Measurements from ENCODE around the gene SEMA5A.
A peak's percentile ranks its signal among the peaks of the same experiment; 100 is the strongest.

SEMA5A gene

GRCh38 chr5:9331372-9331771 is 214.5 kb downstream of the SEMA5A start:
- no peaks in the 10 kb centered on the region for H3K4me1 ChIP-seq (ENCODE audit: control insufficient read depth, insufficient read depth, low read depth, low read length)
- H3K27me3 ChIP-seq (ENCODE audit: control insufficient read depth in 1 of 2, insufficient read depth in 1 of 2, low read length in 2 of 2), result no peaks in the 10 kb centered on the region
- no peak overlapping the region for H3K4me2 ChIP-seq (ENCODE audit: low read length, poor library complexity, severe bottlenecking)
- H3K36me3 ChIP-seq (ENCODE audit: control insufficient read depth in 1 of 2, insufficient read depth in 2 of 2, low read depth in 1 of 2, low read length in 2 of 2), result peaks cover 0 to 10% of the 10 kb centered on the region in 2 experiments
- H2AFZ ChIP-seq (ENCODE audit: low read depth, low read length), result no peak overlapping the region
- no peak overlapping the region for H4K91ac ChIP-seq (ENCODE audit: low read length)
- no peak overlapping the region for H2BK12ac ChIP-seq (ENCODE audit: low read length in 2 of 2)
- no peak overlapping the region for H4K8ac ChIP-seq (ENCODE audit: low read length)
- H3K14ac ChIP-seq (ENCODE audit: low read length in 2 of 2), result no peak overlapping the region
- H3K4ac ChIP-seq (ENCODE audit: low read depth in 1 of 2, low read length in 2 of 2), result no peak overlapping the region
- no peak for DNase-seq
- WGBS, result no CpG with 5 or more reads among the region's 1 CpG
- H2AK5ac ChIP-seq (ENCODE audit: low read length, severe bottlenecking), result no peak overlapping the region
- no peak overlapping the region for H3K27ac ChIP-seq (ENCODE audit: low read length, poor library complexity, severe bottlenecking)
- no peak overlapping the region for H2BK120ac ChIP-seq (ENCODE audit: low read depth, low read length)
- no peak overlapping the region for H3K23ac ChIP-seq (ENCODE audit: low read length in 2 of 2)
- no peaks in the 10 kb centered on the region for H3K9me3 ChIP-seq (ENCODE audit: control insufficient read depth, low read length)
- H3K79me1 ChIP-seq (replicated peaks; ENCODE audit: low read length, poor library complexity, severe bottlenecking), result peaks cover 15% of the 10 kb centered on the region
- H2BK15ac ChIP-seq (ENCODE audit: low read depth, poor library complexity, severe bottlenecking), result no peak overlapping the region
- H2BK5ac ChIP-seq (ENCODE audit: low read depth, low read length, poor library complexity, severe bottlenecking), result no peak overlapping the region
- H3K18ac ChIP-seq (ENCODE audit: low read depth in 1 of 2, low read length in 2 of 2), result no peak overlapping the region
- H3K9ac ChIP-seq (ENCODE audit: low read length), result no peak overlapping the region
- no peak overlapping the region for H3K4me3 ChIP-seq (ENCODE audit: insufficient read depth in 1 of 2, low read depth in 1 of 2, low read length in 2 of 2)

DNA sequence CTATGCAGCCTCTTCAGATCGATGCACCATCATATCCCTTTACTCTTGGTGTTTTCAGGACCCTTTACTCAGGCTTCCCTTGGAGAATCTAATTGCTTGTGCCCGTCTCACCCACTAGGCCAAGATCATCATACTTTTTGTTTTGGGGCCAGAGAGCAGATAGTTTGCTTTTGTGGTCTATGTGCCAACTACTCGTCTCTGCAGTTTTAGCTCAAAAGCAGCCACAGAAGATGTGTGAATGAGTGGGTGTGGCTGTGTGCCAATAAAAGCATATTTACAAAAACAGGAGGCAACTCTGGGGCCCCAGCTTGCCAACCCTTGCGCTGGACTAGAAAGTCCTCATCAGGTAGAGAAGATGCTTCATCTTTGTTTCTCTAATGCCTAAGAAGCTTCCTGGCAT is 216.8 kb downstream of the SEMA5A start:
- Histone ChIP-seq H3K4me1 (ENCODE audit: control insufficient read depth, insufficient read depth, low read depth, low read length) (no peaks in the 10 kb centered on the region), H3K4me2 (ENCODE audit: low read length, poor library complexity, severe bottlenecking) (no peak overlapping the region), H3K9me3 (ENCODE audit: control insufficient read depth, low read length) (no peaks in the 10 kb centered on the region), H3K14ac (ENCODE audit: low read length in 2 of 2) (no peak overlapping the region), H4K8ac (ENCODE audit: low read length) (no peak overlapping the region), H3K4me3 (ENCODE audit: insufficient read depth in 1 of 2, low read depth in 1 of 2, low read length in 2 of 2) (no peak overlapping the region), H3K4ac (ENCODE audit: low read depth in 1 of 2, low read length in 2 of 2) (no peak overlapping the region), H3K27ac (ENCODE audit: low read length, poor library complexity, severe bottlenecking) (no peak overlapping the region), H3K23ac (ENCODE audit: low read length in 2 of 2) (no peak overlapping the region), H2AK5ac (ENCODE audit: low read length, severe bottlenecking) (no peak overlapping the region), H2BK120ac (ENCODE audit: low read depth, low read length) (no peak overlapping the region), H3K18ac (ENCODE audit: low read depth in 1 of 2, low read length in 2 of 2) (no peak overlapping the region), H2BK5ac (ENCODE audit: low read depth, low read length, poor library complexity, severe bottlenecking) (no peak overlapping the region), H4K91ac (ENCODE audit: low read length) (no peak overlapping the region), H2BK15ac (ENCODE audit: low read depth, poor library complexity, severe bottlenecking) (no peak overlapping the region), H3K9ac (ENCODE audit: low read length) (no peak overlapping the region), H3K27me3 (ENCODE audit: control insufficient read depth in 1 of 2, insufficient read depth in 1 of 2, low read length in 2 of 2) (no peaks in the 10 kb centered on the region), H3K79me1 (replicated peaks; ENCODE audit: low read length, poor library complexity, severe bottlenecking) (peaks cover 11% of the 10 kb centered on the region), H3K36me3 (ENCODE audit: control insufficient read depth in 1 of 2, insufficient read depth in 2 of 2, low read depth in 1 of 2, low read length in 2 of 2) (peaks cover 0 to 8% of the 10 kb centered on the region in 2 experiments), H2BK12ac (ENCODE audit: low read length in 2 of 2) (no peak overlapping the region), H2AFZ (ENCODE audit: low read depth, low read length) (no peak overlapping the region)
- DNase-seq, result no peak
- WGBS, result 73% methylated on average over 4 of the region's 4 CpGs

DNA sequence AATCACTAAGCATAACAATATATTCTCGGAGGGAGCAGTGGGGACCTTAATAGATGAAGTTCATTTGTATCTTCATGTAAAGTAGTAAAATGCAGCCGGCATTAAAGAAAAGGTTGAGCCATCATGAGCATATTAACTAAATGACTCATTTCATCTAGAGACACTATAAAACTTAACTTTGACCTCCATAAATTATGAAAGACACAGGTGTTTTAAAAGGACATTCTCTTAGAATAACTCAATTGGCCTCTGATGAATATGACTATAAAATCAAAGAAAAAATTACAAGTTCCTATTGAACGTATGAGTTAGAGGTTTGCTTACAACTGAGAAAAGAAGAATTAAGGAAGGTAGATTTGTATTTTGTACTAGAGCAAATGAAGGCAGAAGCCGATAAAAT is 220.3 kb downstream of the SEMA5A start:
- Histone ChIP-seq H3K4me1 (ENCODE audit: control insufficient read depth, insufficient read depth, low read depth, low read length) (peaks cover 2% of the 10 kb centered on the region), H2AK5ac (ENCODE audit: low read length, severe bottlenecking) (no peak overlapping the region), H2BK5ac (ENCODE audit: low read depth, low read length, poor library complexity, severe bottlenecking) (no peak overlapping the region), H3K27ac (ENCODE audit: low read length, poor library complexity, severe bottlenecking) (no peak overlapping the region), H2BK120ac (ENCODE audit: low read depth, low read length) (no peak overlapping the region), H3K18ac (ENCODE audit: low read depth in 1 of 2, low read length in 2 of 2) (no peak overlapping the region), H3K36me3 (ENCODE audit: control insufficient read depth in 1 of 2, insufficient read depth in 2 of 2, low read depth in 1 of 2, low read length in 2 of 2) (no peaks in the 10 kb centered on the region), H2BK12ac (ENCODE audit: low read length in 2 of 2) (no peak overlapping the region), H3K9ac (ENCODE audit: low read length) (no peak overlapping the region), H4K91ac (ENCODE audit: low read length) (no peak overlapping the region), H4K8ac (ENCODE audit: low read length) (no peak overlapping the region), H3K14ac (ENCODE audit: low read length in 2 of 2) (no peak overlapping the region), H3K4ac (ENCODE audit: low read depth in 1 of 2, low read length in 2 of 2) (no peak overlapping the region), H3K23ac (ENCODE audit: low read length in 2 of 2) (no peak overlapping the region), H2AFZ (ENCODE audit: low read depth, low read length) (no peak overlapping the region), H3K4me2 (ENCODE audit: low read length, poor library complexity, severe bottlenecking) (no peak overlapping the region), H3K4me3 (ENCODE audit: insufficient read depth in 1 of 2, low read depth in 1 of 2, low read length in 2 of 2) (no peak overlapping the region), H2BK15ac (ENCODE audit: low read depth, poor library complexity, severe bottlenecking) (no peak overlapping the region), H3K27me3 (ENCODE audit: control insufficient read depth in 1 of 2, insufficient read depth in 1 of 2, low read length in 2 of 2) (no peaks in the 10 kb centered on the region), H3K9me3 (ENCODE audit: control insufficient read depth, low read length) (no peaks in the 10 kb centered on the region), H3K79me1 (replicated peaks; ENCODE audit: low read length, poor library complexity, severe bottlenecking) (peaks cover 14% of the 10 kb centered on the region)
- 90% methylated on average over 2 of the region's 4 CpGs for WGBS
- no peak for DNase-seq

DNA sequence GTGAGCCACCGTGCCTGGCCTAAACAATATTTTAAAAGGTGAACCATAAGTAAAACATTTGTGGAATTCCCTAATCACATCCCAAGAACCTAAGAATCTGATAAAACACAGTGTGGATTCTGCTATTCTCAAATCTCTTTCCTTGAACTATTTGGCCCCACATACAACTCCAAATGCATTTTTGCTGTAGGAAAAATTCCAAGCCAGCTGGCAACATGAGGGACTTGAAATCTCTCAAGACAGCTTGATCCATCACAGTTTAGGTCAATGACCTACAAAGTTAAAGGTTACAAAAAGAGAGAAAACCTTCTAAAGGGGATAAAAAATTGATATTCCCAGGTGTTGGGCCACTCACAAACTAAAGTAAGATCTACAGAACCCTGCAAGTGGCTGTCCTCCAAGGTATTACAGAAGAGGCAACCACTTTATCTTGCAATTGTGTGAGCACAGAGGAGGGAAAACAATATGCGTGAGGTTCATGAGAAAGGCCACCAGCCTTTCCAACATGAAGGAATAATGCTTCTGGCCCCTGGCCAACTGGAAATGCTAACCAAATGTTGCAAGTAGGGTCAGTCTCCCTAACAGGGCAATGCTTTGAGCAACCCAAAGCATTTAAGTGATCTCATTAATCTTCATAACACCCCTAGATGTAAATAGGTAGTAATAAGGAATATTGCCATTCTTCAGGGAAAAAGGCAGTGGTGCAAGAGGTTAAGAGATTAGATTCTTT is 221.4 kb downstream of the SEMA5A start:
- Histone ChIP-seq H3K18ac (ENCODE audit: low read depth in 1 of 2, low read length in 2 of 2) (no peak overlapping the region), H3K4me2 (ENCODE audit: low read length, poor library complexity, severe bottlenecking) (no peak overlapping the region), H2BK15ac (ENCODE audit: low read depth, poor library complexity, severe bottlenecking) (no peak overlapping the region), H3K23ac (ENCODE audit: low read length in 2 of 2) (no peak overlapping the region), H2BK5ac (ENCODE audit: low read depth, low read length, poor library complexity, severe bottlenecking) (no peak overlapping the region), H2BK12ac (ENCODE audit: low read length in 2 of 2) (no peak overlapping the region), H2BK120ac (ENCODE audit: low read depth, low read length) (no peak overlapping the region), H4K8ac (ENCODE audit: low read length) (no peak overlapping the region), H3K4me3 (ENCODE audit: insufficient read depth in 1 of 2, low read depth in 1 of 2, low read length in 2 of 2) (no peak overlapping the region), H3K14ac (ENCODE audit: low read length in 2 of 2) (no peak overlapping the region), H3K79me1 (replicated peaks; ENCODE audit: low read length, poor library complexity, severe bottlenecking) (peaks cover 24% of the 10 kb centered on the region), H3K9ac (ENCODE audit: low read length) (no peak overlapping the region), H3K36me3 (ENCODE audit: control insufficient read depth in 1 of 2, insufficient read depth in 2 of 2, low read depth in 1 of 2, low read length in 2 of 2) (no peaks in the 10 kb centered on the region), H2AK5ac (ENCODE audit: low read length, severe bottlenecking) (no peak overlapping the region), H3K4me1 (ENCODE audit: control insufficient read depth, insufficient read depth, low read depth, low read length) (peaks cover 3% of the 10 kb centered on the region), H3K9me3 (ENCODE audit: control insufficient read depth, low read length) (no peaks in the 10 kb centered on the region), H3K27me3 (ENCODE audit: control insufficient read depth in 1 of 2, insufficient read depth in 1 of 2, low read length in 2 of 2) (no peaks in the 10 kb centered on the region), H2AFZ (ENCODE audit: low read depth, low read length) (no peak overlapping the region), H3K4ac (ENCODE audit: low read depth in 1 of 2, low read length in 2 of 2) (no peak overlapping the region), H3K27ac (ENCODE audit: low read length, poor library complexity, severe bottlenecking) (no peak overlapping the region), H4K91ac (ENCODE audit: low read length) (no peak overlapping the region)
- peak; percentile 32 for DNase-seq
- WGBS, result 65% methylated on average over 2 of the region's 2 CpGs

All from mesenchymal stem cell (in vitro differentiated cells and primary cell).